Muscle of arm (tissue), 14 donors: ENCODE measurements around the gene SCAP. TPM values are rescaled to one million over a fixed set of nuclear protein-coding genes. Genes with fewer than 3 reads are reported as not detected.
"Not testable (repeated sequence)": the region's sequence is repeated elsewhere in the genome, so short reads cannot be mapped to it uniquely, and the experiment has no call there.

Experiments
- DNase-seq: peaks from one replicate; pipeline ENCODE4 v3.0.0-alpha.2; 2013
- long read RNA-seq, 11 donors: transcript quantifications; one replicate each; lab custom pipeline, GENCODE V29; 2026
- polyA plus RNA-seq, 12 donors: library from polyadenylated mRNA; unstranded; fragments of 120-200 nt; gene quantifications; one replicate each; pipeline ENCODE4 v1.2.1, GENCODE V29; 2013; ENCODE audit not compliant: insufficient read length in 12 of 12

The SCAP gene
- 10 to 100 TPM in 11 of 12 donors, not detected in 1; 38.1 to 63.8 (median 50.1) TPM for polyA plus RNA-seq
- long read RNA-seq, donor 1, partial matches to known transcripts = 41 of 45 reads
- long read RNA-seq, donor 1, other reads (novel, unspliced or antisense) = 0 of 45 reads
- long read RNA-seq, donor 2, partial matches to known transcripts = 0 of 3 reads
- long read RNA-seq, donor 2, other reads (novel, unspliced or antisense) = 0 of 3 reads
- long read RNA-seq, donor 3, partial matches to known transcripts = 7 of 8 reads
- long read RNA-seq, donor 3, other reads (novel, unspliced or antisense) = 0 of 8 reads
- long read RNA-seq, donor 4, partial matches to known transcripts = 0 of 1 reads
- long read RNA-seq, donor 4, other reads (novel, unspliced or antisense) = 0 of 1 reads
- long read RNA-seq, donor 5, partial matches to known transcripts = 0 of 2 reads
- long read RNA-seq, donor 5, other reads (novel, unspliced or antisense) = 0 of 2 reads
- long read RNA-seq, donor 6, partial matches to known transcripts = 0 of 1 reads
- long read RNA-seq, donor 6, other reads (novel, unspliced or antisense) = 0 of 1 reads
- long read RNA-seq, donor 7, partial matches to known transcripts = 0 of 1 reads
- long read RNA-seq, donor 7, other reads (novel, unspliced or antisense) = 0 of 1 reads
- long read RNA-seq, donor 8, partial matches to known transcripts = 0 of 2 reads
- long read RNA-seq, donor 8, other reads (novel, unspliced or antisense) = 0 of 2 reads
- long read RNA-seq, donor 9, partial matches to known transcripts = 0 of 1 reads
- long read RNA-seq, donor 9, other reads (novel, unspliced or antisense) = 0 of 1 reads
- long read RNA-seq, donor 10 = 0 reads
- long read RNA-seq, donor 11 = 0 reads

DNA sequence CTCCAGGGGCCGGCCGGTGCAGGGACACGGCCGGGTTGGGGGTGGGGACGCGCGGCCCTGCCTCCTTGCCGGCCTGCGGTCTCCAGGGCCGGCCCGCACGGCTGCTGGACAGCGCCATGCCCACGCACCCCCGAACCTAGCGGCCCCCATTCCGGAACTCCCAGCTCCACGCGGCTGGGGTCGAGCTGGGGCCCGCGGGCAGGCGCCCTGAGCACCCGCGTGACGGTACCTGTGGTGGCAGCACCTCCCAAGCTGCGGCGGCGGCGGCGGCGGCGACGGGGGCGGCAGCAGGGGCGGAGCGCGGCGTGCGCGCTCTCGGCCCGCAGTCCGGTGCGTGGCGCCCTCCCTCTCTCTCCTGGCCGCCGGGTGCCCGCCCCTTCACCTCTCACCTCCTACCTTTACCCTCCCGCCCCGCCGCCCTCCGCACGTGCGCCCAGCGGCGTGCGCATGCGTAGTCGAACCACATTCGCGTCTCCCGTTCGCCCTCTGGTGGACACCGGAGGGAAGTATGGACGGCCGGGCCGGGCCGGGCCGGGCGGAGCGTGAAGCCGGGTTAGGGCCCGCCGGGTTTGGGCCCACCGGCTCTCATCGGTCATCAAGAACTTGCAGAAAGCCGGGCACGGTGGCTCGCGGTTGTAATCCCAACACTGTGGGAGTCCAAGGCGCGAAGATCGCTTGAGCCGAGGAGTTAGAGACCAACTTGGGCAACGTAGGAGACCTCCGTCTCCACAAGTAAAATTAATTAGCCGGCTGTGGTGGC is at the start of gene SCAP:
Gene SCAP, minus strand, starts transcription at position 372 of the 760 bp plus-strand sequence. CDS start 32,948 bp downstream, outside the sequence.
- peak; percentile 92 for DNase-seq

DNA sequence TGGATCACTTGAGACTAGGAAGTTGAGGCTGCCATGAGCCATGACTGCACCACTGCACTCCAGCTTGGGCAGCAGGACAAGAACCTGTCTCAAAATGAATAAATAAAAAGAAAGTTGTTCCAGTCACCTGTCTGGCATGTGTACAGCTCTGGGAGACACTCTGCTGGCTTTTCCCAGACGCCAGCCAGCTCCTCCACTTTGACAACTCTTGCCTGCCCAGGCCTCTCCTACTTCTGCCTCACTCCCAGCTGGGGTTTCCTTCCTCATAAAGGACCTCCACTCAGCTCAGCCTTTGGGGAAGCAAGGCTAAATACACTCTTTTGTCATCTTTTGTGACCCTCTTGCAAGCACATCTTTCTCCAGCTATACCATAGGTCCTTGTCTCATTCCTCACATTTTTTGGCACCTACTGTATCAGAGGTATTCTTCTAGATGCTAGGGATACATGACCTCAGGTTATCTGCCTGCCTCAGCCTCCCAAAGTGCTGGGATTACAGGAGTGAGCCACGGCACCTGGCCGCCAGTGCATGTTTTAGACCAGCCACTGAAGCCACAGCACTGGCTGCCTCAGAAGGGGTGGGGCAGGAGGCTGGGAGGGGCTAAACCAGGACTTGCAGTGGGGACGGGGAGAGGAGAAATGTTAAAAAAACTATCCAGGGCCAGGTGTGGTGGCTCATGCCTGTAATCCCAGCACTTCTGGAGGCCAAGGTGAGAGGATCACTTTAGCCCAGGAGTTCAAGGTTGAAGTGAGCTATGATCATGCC is 47.8 kb upstream of the SCAP start:
- DNase-seq = no peak

DNA sequence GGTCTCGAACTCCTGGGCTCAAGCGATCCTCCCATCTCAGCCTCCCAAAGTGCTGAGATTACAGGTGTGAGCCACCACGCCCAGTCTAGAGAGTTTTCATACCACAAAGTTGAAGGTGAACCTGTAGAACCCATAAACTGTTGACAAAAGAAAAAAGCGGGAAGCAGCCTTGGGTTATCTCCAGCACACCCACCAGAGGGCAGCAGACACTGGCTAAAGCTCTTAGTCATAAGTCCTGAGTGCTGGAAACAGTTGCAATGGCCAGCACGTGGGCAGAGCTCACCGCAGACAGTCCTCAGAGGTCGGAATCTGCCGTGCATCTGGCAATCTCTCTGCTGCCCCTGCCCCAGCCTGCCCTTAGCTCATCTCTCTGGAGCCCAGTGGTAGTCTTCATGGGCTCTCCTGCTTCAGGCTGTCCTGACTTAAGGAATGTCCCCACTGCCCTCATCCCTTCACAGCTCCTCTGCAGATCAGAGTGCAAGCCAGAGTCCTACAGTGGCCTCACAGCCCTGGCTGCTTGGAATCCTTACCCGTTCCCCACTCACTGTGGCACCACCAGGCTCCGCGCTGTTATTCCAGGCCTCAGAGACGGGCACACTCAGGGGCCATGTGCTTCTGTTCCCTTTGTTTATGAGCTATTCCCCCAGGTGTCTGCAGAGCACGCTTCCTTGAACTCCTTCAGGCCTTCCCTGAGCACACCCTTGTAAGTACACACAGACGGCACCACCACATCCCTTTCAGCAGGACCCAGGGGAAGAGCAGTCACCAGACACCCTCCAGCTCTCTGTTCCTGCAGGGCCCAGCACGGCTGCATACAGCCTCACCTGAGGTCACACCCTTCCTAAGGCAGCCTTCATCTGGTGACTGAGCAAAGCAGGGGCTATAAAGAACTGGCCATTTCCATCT is 46.6 kb upstream of the SCAP start:
- peak; percentile 86 for DNase-seq

DNA sequence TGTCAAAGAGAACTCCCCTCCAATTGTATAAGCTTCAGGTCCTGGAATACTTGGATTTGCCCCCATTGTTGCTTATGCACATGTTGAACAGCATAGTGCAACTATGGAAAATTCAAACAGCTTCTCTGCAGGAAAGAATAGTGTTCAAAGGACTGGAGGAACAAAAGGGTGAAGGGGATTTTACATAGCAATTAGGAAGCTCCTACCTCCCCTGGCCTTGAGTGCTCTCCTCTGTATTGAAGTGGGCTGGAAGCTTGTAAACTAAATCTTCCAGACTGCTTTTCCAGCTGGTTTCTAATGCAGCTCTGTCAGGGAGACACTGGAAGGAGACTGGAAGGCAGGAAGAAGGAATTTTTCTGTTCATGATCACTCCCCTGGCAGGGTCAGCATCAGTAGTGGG is 45.0 kb upstream of the SCAP start:
- no peak for DNase-seq

DNA sequence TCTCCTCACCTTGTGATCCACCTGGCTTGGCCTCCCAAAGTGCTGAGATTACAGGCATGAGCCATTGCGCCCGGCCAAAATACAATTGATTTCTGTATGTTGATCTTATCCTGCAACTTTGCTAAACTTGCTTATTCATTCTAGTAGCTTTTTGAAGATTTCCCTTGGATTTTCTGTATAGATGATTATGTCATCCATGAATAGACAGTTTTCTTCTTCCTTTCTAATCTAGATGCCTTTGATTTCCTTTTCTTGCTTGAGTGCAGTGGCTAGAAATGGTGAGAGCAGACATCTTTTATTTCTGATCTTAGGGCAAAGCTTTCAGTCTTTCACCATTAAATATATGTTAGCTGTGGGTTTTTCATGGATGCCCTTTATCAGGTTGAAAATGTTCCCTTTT is 42.2 kb upstream of the SCAP start:
- DNase-seq = no peak

DNA sequence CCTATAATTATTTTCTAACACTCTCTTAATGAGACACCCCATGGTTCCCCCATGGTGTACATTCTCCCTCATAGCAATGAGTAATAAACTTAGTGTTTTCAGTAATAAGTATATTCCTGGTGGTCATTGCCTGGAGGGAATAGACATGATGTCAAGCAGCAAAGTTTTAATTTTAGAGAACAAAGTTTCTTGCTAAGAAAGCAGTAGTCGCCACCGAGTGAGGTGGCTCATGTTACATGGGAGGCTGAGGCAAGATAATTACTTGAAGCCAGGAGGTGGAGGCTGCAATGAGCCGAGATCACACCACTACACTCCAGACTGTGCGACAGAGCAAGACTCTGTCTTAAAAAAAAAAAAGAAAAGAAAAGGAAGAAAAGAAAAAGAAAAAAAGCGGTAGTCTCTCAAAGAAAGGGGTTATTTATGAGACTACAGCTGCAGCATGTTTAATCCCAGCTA is 40.2 kb upstream of the SCAP start:
- no peak for DNase-seq

DNA sequence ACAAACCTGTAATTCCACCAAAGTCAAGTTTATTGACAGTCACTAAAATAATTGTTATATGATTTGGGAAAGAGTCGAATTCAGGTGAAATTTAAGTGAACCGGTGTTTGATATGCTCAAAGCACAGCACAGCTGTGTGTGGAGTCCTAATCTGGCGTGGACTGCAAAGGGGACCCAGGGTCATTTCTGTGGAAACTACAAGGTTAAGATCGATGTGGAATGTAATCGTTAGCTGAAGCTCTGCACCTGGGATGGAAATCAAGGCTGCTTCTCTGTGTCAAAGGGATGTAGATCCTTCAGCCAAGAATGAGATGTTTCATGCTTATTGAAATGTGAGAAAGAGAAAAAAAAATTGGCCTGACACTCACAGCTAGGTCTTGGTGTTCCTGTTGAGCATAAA is 39.4 kb upstream of the SCAP start:
- DNase-seq = no peak

DNA sequence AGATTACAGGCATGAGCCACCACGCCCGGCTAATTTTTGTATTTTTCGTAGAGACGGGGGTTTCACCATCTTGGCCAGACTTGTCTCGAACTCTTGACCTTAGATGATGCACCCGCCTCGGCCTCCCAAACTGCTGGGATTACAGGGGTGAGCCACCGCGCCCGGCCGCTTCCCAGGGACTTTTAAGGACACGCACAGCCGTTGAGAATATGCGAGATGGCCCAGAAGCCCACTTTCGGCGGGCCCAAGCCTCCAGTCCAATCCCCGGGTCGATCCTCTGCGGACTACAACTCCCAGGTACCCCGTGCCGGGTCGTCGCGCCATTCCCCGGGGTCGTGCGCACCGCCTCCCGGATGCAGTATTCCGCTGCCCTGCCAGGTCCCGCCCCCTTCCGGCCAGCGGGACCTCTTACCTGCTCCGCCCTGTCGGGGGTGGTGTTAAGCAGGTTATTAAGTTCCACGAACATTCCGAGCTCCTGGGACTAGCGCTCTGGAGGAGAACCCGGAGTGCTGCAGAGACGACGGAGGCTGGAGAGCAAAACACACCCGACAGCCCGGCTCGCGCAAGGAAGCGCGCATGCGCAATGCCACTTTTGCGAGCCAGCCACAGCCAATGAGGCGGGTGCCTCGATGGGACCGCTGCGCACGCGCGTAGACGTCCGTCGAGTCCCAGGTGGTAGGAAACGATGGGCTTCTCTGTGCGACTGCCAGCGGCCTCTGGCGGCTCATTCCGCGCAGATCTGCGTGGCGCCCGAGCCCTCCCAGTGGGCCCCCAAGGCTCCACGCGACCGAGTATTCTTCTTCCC is 37.6 kb upstream of the SCAP start, which contains the start of gene ELP6:
Gene ELP6, minus strand, starts transcription at position 588 of the 805 bp plus-strand sequence. Its CDS starts 122 bp downstream, at position 466.
- peak; percentile 98 for DNase-seq

DNA sequence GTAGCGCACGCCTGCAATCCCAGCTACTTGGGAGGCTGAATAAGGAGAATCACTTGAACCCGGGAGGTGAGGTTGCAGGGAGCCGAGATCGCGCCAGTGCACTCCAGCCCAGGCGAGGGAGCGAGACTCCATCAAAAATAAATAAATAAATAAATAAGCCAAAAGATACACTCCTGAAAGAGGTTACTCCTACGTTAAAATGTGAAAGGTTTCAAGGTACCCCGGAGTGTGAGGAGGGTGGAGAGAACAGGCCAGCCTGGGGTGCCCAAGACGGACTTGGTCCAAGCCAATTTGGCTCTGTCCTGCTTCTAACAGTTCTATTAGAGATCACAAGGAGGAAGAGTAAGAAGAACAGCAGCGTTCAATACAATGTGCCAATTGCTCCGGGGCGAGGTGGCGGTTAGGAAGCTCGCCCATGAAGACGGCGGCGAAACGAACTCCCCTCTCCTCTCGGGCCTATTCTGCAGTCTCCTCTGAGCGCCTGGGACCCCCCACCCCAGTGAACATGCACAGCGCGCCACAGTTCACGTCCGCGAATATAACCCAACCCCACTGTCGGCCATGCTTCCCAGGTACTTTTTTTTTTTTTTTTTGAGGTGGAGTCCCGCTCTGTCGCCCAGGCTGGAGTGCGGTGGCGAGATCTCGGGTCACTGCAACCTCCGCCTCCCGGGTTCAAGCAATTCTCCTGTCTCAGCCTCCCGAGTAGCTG is 36.8 kb upstream of the SCAP start:
- peak; percentile 37 for DNase-seq

DNA sequence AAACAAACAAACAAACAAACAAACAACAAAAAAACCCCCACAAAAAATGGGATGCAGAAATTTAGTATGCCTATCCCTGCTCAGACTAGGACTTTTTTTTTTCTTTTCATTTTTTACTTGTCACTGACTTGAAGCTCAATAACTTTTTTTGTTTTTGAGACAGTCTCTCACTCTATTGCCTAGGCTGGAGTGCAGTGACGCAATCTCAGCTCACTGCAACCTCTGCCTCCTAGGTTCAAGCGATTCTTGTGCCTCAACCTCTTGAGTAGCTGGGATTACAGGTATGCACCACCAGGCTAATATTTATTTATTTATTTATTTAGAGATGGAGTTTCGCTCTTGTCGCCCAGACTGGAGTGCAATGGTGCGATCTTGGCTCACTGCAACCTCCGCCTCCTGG is 29.5 kb upstream of the SCAP start:
- DNase-seq = not testable (repeated sequence)

DNA sequence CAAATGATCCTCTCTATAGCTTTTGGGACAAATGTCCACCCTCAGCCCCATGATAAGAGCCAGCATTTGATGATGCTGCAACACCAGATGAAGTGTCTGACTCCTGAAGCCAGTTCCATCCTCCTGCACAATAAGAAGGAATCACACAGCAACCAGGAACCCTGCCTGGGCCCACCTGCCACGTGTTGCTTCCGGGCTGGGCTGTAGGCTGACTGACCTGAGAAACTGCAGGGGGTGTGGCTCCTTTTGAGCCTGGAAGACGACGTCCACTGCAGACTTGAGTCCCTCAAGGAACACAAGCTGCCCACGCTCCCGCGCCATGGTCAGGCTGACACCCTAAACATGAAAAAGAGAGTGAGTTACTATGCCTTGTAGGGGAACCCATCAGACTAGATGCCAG is 28.4 kb upstream of the SCAP start:
- DNase-seq = no peak

DNA sequence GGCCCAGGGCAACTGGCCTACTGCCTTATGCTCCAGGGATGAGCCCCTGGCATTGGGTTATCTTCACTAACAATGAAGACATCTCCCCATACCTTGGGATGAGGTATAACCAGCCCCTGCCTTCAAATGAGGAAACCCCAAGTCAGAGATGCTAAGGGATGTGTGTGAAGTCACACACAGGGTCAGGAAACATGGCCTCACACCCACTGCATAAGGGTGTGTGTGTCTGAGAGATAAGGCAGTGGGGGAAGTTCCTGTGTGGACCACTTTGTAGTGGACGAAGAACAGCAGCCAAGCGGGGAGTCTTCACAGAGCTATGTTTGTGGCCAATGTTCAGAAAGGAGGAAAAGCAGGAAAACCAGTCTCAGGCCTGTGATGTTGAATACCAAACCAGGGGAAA is 27.3 kb upstream of the SCAP start:
- no peak for DNase-seq

DNA sequence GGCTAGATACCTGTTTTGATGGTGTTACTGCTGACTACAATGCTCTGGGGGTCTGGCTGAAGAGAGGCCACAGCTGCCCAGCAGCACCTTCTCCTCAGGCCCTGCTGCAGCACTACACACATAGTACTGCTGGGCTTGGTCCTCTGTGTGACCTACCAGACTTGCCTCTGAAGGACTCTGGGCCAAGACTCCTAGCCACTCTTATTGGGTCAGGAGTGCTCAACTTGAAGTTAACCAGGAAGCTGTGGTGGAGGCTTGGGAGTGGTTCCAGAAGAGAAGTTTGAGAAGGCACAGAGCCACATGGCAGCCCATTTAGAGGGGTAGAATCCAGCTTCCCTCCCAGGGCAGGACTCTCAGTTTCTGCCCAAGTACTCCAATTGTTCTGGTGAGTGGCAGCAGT is 21.2 kb upstream of the SCAP start:
- no peak for DNase-seq

DNA sequence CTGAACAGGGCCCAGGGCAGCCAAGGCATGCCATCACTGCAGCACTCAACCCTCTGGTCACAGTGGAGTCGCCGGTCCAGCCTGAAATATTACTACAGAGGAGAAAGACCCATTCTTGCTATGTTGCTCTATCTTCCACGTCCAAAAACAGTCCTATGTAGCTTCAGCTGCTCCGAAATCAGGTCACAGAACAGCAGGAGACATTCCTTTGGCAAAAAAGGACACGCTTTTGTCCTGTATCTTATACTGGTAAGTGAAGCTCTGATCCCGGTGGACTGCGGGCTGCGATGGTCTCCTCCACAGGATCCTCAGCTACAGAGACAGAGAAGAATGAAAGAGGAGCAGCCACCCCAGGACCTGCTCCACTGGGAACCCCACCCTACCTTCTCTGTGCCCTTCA is 20.1 kb upstream of the SCAP start:
- no peak for DNase-seq

DNA sequence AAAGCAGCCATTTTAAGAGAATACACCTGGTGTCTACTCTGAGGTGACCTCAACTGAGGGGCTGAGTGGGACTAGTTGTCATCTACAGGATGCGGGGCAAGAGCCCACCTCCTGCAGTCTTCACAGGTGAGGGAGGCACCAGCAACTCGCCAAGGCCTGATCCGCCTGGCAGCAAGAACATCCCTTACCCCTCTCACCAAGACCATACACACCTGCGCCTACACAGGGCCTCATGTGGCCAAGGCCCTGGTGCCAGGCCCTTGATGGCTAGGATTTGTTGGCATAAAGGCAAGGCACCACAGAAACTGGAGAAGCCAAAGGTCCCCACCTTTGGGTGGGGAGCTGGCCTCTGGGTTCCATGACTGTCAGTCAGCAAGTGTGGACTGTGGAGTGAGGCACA is 19.4 kb upstream of the SCAP start:
- no peak for DNase-seq

DNA sequence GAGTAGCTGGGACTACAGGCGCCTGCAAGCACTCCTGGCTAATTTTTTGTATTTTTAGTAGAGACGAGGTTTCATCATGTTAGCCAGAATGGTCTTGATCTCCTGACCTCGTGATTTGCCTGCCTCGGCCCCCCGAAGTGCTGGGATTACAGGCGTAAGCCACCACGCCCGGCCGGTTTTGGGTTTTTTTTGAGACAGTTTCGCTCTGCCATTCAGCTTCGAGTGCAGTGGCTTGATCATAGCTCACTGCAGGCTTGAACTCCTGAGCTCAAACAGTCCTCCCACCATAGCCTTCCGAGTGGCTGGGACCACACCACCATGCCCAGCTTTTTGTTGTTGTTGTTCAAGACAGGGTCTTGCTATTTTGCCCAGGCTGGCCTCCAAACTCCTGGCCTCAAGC is 16.0 kb upstream of the SCAP start:
- no peak for DNase-seq

DNA sequence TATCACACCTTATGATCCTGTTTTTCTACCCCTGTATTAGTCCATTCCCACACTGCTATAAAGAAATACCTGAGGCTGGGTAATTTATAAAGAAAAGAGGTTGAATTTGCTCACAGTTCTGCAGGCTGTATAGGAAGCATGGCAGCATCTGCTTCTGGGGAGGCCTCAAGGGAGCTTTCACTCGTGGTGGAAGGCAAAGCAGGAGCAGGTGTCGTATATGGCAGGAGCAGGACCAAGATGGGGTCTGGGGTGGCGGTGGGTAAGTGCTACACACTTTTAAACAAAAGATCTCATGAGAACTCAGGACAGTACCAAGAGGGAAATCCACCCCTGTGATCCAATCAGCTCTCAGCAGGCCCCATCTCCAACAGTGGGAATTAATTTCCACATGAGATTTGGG is 15.4 kb upstream of the SCAP start:
- no peak for DNase-seq

DNA sequence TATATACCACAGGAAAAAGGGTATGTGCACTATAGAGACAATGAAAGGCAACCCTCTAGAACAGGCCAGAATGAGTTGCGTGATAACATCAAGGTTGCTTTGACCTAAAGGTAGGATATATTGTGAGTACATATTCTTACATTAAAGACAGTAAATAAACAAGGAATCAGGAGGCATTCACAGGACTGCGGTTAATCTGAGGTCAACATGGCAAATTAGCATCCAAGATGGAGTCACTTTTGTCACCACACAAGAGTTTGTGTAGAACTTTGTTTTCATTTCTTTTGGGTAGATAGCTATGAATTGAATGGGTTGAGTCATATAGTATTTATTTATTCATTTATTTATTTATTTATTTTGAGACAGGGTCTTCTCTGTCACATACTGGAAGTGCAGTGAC is 11.5 kb upstream of the SCAP start:
- DNase-seq = no peak

DNA sequence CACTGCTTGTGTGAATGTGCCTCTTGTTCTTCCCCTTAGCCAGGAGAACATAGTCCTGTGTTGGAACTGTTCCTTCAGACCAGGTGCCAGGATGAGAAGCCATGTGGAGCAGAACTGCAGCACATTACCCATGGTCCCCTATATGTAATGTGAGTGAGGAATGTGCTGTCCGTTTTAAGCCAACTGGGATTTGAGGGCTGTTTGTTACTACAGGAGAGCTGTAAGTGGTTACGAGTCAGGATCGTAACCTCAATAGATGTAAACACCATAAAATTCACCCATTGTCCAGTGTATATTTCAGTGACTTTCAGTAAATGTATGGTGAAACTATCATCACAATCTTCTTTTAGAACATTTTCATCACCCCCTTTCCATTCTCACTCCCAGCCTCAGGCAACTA is 10.1 kb upstream of the SCAP start:
- DNase-seq = no peak
